ENCODE results near the gene MCM8. TPM values are rescaled to one million over a fixed set of nuclear protein-coding genes. Genes with fewer than 3 reads are reported as not detected.

The MCM8 gene
- total and polyA plus RNA-seq, 4 donors, result 0.49 to 11.0 (median 1.5) TPM

DNA sequence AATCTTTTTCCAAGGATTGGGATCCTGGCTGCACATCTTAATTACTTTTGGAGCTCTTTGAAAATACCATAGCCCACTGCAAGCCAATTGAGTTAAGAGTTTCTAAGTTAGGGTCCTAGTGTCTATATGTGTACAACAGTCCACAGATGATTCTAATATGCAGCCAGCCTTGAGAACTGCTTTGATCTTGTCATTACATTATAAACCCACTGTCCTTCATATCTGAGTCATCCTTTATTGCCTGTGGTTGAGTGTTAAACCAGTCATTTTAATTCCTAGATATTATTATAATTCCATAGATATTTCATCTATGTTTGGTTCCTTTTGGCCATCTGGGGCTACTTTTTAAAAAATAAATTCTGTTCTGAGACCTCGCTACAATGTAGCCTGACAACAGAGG, 24.1 kb downstream of the MCM8 start:
- Histone ChIP-seq H3K9me3 (ENCODE audit: control insufficient read depth in 4 of 4, low read length in 3 of 4) (no peaks in the 10 kb centered on the region), H3K9ac (ENCODE audit: low read depth in 1 of 2, low read length in 2 of 2) (no peak overlapping the region), H3K4me1 (ENCODE audit: control insufficient read depth in 4 of 4, insufficient read depth in 4 of 4, low read length in 3 of 4) (no peaks in the 10 kb centered on the region), H3K36me3 (ENCODE audit: control insufficient read depth in 4 of 4, insufficient read depth in 3 of 4, low read depth in 1 of 4, low read length in 3 of 4) (peaks cover 0 to 2% (median 2%) of the 10 kb centered on the region in 4 donors), H3K27ac (ENCODE audit: low read depth in 1 of 2, low read length in 2 of 2) (no peak overlapping the region), H3K4me3 (ENCODE audit: low read depth in 1 of 3, low read length in 3 of 3) (no peak overlapping the region), H3K27me3 (ENCODE audit: control insufficient read depth in 4 of 4, insufficient read depth in 4 of 4, low read length in 3 of 4) (no peaks in the 10 kb centered on the region)
- 99% methylated on average over 1 of the region's 1 CpG for WGBS
- no peak for DNase-seq (ENCODE audit: low spot score)
- no peak for TF ChIP-seq TAF1 (conservative IDR thresholded peaks at IDR 0.05)
- TF ChIP-seq GABPA (IDR thresholded peaks at IDR 0.05 in 1 of 2, conservative IDR thresholded peaks at IDR 0.05 in 1 of 2), result no peak
- no peak for TF ChIP-seq RAD21 (IDR thresholded peaks at IDR 0.05)
- no peak for TF ChIP-seq YY1 (IDR thresholded peaks at IDR 0.05)
- TF ChIP-seq SP1 (IDR thresholded peaks at IDR 0.05), result no peak
- TF ChIP-seq, protein P1, sequence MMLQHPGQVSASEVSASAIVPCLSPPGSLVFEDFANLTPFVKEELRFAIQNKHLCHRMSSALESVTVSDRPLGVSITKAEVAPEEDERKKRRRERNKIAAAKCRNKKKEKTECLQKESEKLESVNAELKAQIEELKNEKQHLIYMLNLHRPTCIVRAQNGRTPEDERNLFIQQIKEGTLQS (IDR thresholded peaks at IDR 0.05), result no peak
- TF ChIP-seq HNF4A (conservative IDR thresholded peaks at IDR 0.05), result no peak
- TF ChIP-seq, protein P2, sequence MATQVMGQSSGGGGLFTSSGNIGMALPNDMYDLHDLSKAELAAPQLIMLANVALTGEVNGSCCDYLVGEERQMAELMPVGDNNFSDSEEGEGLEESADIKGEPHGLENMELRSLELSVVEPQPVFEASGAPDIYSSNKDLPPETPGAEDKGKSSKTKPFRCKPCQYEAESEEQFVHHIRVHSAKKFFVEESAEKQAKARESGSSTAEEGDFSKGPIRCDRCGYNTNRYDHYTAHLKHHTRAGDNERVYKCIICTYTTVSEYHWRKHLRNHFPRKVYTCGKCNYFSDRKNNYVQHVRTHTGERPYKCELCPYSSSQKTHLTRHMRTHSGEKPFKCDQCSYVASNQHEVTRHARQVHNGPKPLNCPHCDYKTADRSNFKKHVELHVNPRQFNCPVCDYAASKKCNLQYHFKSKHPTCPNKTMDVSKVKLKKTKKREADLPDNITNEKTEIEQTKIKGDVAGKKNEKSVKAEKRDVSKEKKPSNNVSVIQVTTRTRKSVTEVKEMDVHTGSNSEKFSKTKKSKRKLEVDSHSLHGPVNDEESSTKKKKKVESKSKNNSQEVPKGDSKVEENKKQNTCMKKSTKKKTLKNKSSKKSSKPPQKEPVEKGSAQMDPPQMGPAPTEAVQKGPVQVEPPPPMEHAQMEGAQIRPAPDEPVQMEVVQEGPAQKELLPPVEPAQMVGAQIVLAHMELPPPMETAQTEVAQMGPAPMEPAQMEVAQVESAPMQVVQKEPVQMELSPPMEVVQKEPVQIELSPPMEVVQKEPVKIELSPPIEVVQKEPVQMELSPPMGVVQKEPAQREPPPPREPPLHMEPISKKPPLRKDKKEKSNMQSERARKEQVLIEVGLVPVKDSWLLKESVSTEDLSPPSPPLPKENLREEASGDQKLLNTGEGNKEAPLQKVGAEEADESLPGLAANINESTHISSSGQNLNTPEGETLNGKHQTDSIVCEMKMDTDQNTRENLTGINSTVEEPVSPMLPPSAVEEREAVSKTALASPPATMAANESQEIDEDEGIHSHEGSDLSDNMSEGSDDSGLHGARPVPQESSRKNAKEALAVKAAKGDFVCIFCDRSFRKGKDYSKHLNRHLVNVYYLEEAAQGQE (IDR thresholded peaks at IDR 0.05), result no peak
- TF ChIP-seq FOXA1 (IDR thresholded peaks at IDR 0.05), result no peak
- TF ChIP-seq EGR1 (IDR thresholded peaks at IDR 0.05; ENCODE audit: low read depth in 2 of 2), result no peak
- no peak for TF ChIP-seq ZBTB33 (IDR thresholded peaks at IDR 0.05)
- no peak for TF ChIP-seq JUND (IDR thresholded peaks at IDR 0.05)
- no peak for TF ChIP-seq HNF4G (IDR thresholded peaks at IDR 0.05)
- TF ChIP-seq, protein P3, sequence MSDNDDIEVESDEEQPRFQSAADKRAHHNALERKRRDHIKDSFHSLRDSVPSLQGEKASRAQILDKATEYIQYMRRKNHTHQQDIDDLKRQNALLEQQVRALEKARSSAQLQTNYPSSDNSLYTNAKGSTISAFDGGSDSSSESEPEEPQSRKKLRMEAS (IDR thresholded peaks at IDR 0.05), result no peak
- TF ChIP-seq, protein P4, sequence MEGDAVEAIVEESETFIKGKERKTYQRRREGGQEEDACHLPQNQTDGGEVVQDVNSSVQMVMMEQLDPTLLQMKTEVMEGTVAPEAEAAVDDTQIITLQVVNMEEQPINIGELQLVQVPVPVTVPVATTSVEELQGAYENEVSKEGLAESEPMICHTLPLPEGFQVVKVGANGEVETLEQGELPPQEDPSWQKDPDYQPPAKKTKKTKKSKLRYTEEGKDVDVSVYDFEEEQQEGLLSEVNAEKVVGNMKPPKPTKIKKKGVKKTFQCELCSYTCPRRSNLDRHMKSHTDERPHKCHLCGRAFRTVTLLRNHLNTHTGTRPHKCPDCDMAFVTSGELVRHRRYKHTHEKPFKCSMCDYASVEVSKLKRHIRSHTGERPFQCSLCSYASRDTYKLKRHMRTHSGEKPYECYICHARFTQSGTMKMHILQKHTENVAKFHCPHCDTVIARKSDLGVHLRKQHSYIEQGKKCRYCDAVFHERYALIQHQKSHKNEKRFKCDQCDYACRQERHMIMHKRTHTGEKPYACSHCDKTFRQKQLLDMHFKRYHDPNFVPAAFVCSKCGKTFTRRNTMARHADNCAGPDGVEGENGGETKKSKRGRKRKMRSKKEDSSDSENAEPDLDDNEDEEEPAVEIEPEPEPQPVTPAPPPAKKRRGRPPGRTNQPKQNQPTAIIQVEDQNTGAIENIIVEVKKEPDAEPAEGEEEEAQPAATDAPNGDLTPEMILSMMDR (IDR thresholded peaks at IDR 0.05; ENCODE audit: low read depth, low read length, missing input control), result no peak
- TF ChIP-seq FOXA2 (IDR thresholded peaks at IDR 0.05), result no peak
- no peak for TF ChIP-seq NR2F2 (IDR thresholded peaks at IDR 0.05)
- no peak for TF ChIP-seq RXRA (IDR thresholded peaks at IDR 0.05)

All from liver (tissue), 9 donors.